ENCODE results near the gene PANK2. TPM values are rescaled to one million over a fixed set of nuclear protein-coding genes. Genes with fewer than 3 reads are reported as not detected.
"Not testable (repeated sequence)": the region's sequence is repeated elsewhere in the genome, so short reads cannot be mapped to it uniquely, and the experiment has no call there.

The PANK2 gene
- total RNA-seq = 29.7 and 40.3 TPM in 2 replicates

DNA sequence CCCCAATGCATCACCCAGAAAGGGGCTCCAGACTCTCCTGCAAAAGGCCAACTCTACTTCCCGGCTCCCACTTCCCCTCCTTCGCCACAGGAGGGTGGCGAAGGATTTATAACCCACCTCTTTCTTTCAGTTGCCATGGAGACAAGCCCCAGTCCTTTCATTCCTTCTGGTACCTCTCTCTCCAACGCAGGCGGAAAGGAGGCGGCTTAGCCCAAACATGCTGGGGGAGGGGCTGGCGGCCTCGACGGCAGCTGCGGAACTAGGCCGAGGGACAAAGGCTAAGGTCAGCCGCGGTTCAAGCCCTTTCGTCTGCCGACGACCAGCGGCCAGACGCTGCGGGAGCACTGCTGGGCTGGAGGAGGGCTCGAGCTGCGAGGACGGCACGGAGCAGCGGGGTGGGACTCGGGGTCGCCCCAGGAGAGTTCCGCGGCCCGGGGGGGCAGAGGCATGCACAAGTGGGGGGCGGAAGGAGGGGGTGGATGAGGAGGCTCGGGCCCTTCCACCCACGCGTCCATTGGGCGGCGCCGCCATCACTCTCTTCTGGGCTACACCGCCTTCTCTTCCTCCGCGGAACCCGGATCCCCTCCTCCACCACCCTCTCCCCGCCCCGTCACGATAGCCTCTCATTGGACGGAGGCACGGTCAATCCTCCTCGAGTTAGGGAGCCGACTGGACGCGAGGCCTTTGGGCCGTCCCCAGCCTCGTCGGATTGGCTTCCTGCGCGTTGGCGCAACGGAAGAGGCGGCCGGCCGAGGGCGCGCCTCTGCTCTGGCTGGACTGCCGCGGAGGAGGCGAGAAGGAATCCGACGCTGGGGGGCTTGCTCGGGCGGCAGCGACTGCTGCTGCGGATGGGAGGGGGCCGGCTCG lies at the start of gene PANK2:
Gene PANK2 (plus strand): TSS at position 766 of the 867 bp plus-strand sequence.
- peak; percentile 94 for DNase-seq (ENCODE audit: low read depth)
- peak within 1 kb of the TSS; percentile 79 for H3K4me3 ChIP-seq (ENCODE audit: low read depth, low read length)
- no peaks in the 10 kb centered on the region for H3K27me3 ChIP-seq (ENCODE audit: control insufficient read depth, insufficient read depth, low read length)
- no peak for FAIRE-seq
- TF ChIP-seq CTCF (IDR thresholded peaks at IDR 0.05; ENCODE audit: insufficient read depth, low read length, severe bottlenecking) = peak; percentile 17
- H3K36me3 ChIP-seq (ENCODE audit: control insufficient read depth, insufficient read depth, low read length) = peaks cover 1% of the 10 kb centered on the region

- H3K36me3 ChIP-seq (ENCODE audit: control insufficient read depth, insufficient read depth, low read length); H3K27me3 ChIP-seq (ENCODE audit: control insufficient read depth, insufficient read depth, low read length); H3K4me3 ChIP-seq (ENCODE audit: low read depth, low read length); FAIRE-seq: not testable (repeated sequence)
- DNase-seq (ENCODE audit: low read depth) = peak; percentile 53
Measured at GRCh38 chr20:3840201-3840600, 49.0 kb upstream of the PANK2 start.

GRCh38 chr20:3842348-3842930 lies 46.7 kb upstream of the PANK2 start:
- H3K4me3 ChIP-seq (ENCODE audit: low read depth, low read length) = no peak overlapping the region
- no peaks in the 10 kb centered on the region for H3K27me3 ChIP-seq (ENCODE audit: control insufficient read depth, insufficient read depth, low read length)
- DNase-seq (ENCODE audit: low read depth) (no peak), FAIRE-seq (no peak)
- no peak for TF ChIP-seq CTCF (IDR thresholded peaks at IDR 0.05; ENCODE audit: insufficient read depth, low read length, severe bottlenecking)
- H3K36me3 ChIP-seq (ENCODE audit: control insufficient read depth, insufficient read depth, low read length) = no peaks in the 10 kb centered on the region

DNA sequence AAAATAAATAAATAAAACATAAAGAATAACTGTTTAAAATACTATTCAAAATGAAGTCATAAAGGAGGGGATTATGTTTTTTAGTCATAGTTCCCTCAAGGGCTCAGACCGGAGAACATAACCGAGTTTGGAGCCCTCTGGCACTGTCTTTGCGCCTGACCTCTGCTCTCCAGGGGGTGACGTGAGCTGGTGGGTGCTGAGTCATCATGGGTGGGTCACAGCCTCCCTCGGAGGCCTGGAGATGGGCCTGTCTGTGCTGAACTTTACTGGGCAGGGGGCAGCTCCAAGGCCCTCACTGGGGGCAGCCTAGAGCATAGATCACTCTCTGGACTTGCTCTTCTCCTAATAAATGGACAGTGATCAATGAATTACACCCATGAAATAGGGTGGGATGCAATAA lies 45.7 kb upstream of the PANK2 start:
- FAIRE-seq (no peak), DNase-seq (ENCODE audit: low read depth) (peak; percentile 49)
- TF ChIP-seq CTCF (IDR thresholded peaks at IDR 0.05; ENCODE audit: insufficient read depth, low read length, severe bottlenecking) = no peak
- Histone ChIP-seq H3K4me3 (ENCODE audit: low read depth, low read length) (no peak overlapping the region), H3K36me3 (ENCODE audit: control insufficient read depth, insufficient read depth, low read length) (no peaks in the 10 kb centered on the region), H3K27me3 (ENCODE audit: control insufficient read depth, insufficient read depth, low read length) (no peaks in the 10 kb centered on the region)

DNA sequence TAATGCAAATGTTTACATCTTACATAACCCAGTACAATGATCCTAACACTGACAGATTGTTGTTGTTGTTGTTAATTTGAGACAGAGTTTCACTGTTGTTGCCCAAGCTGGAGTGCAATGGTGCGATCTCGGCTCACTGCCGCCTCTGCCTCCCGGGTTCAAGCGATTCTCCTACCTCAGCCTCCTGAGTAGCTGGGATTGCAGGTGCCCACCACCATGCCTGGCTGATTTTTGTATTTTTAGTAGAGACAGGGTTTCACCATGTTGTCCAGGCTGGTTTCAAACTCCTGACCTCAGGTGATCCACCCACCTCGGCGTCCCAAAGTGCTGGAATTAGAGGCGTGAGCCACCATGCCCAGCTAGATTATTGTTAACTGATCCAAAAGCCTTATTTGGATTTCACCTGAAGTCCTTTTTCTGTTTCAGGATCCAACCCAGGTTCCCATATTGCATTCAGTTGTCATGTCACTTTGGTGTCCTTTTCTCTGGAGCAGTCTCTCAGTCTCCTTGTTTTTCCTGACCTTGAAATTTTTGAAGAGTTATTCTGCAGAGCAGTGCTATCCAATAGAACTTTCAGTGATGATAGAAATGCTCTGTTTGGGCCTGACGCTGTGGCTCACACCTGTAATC lies 45.1 kb upstream of the PANK2 start:
- DNase-seq (ENCODE audit: low read depth); H3K4me3 ChIP-seq (ENCODE audit: low read depth, low read length); H3K27me3 ChIP-seq (ENCODE audit: control insufficient read depth, insufficient read depth, low read length); H3K36me3 ChIP-seq (ENCODE audit: control insufficient read depth, insufficient read depth, low read length); FAIRE-seq: not testable (repeated sequence)

- no peak for TF ChIP-seq CTCF (IDR thresholded peaks at IDR 0.05; ENCODE audit: insufficient read depth, low read length, severe bottlenecking)
- FAIRE-seq = no peak
- DNase-seq (ENCODE audit: low read depth) = no peak
Measured at GRCh38 chr20:3846378-3846739, 42.8 kb upstream of the PANK2 start.

More at GRCh38 chr20:3846378-3846739, 42.8 kb upstream of the PANK2 start:
- Histone ChIP-seq H3K36me3 (ENCODE audit: control insufficient read depth, insufficient read depth, low read length) (no peaks in the 10 kb centered on the region), H3K27me3 (ENCODE audit: control insufficient read depth, insufficient read depth, low read length) (no peaks in the 10 kb centered on the region), H3K4me3 (ENCODE audit: low read depth, low read length) (peak overlapping the region; percentile 98)
